DMS 273 (cell line): ENCODE results near the gene WDR55.
"Not testable (repeated sequence)": the region's sequence is repeated elsewhere in the genome, so short reads cannot be mapped to it uniquely, and the experiment has no call there.

Experiments
- DNase-seq: peaks from one replicate; lab custom pipeline; 2025; ENCODE audit not compliant: unreplicated experiment; lab: John Stamatoyannopoulos, UW

WDR55 gene, protein sequence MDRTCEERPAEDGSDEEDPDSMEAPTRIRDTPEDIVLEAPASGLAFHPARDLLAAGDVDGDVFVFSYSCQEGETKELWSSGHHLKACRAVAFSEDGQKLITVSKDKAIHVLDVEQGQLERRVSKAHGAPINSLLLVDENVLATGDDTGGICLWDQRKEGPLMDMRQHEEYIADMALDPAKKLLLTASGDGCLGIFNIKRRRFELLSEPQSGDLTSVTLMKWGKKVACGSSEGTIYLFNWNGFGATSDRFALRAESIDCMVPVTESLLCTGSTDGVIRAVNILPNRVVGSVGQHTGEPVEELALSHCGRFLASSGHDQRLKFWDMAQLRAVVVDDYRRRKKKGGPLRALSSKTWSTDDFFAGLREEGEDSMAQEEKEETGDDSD

DNA sequence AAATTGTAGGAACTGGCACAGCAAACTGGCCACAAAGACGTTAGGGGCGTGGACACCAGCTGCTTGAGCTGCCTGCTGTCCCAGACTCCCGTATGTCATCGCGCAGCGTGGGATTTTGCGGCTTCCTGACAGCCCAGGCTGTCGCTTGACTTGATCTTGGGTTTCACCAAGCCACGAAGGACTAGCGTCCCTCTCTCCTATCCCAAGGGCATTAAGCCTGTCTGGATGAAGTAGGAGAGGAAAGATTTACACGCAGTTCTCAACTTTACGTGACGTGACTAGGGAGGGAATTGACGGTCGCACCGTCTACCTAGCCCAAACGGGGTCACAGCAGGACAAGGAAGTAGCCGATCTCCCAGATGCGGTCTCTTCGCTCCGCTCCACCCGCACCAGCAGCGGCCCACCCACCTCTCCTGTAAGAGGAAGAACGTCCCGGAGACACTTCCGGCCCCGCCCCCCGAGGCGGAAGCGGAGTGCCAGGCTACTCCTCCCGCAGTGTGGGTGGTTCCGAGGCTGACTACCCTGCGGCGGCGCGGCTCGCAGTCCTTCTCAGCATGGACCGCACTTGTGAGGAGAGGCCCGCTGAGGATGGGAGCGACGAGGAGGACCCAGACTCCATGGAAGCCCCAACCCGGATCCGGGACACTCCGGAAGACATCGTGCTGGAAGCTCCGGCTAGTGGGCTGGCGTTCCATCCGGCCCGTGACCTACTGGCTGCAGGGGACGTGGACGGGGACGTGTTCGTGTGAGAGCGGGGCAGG lies at the start of gene WDR55:
WDR55 (plus strand) TSS at position 546 of the 761 bp plus-strand sequence; CDS start at position 555, 9 bp downstream.
- peak; percentile 99 for DNase-seq

DNA sequence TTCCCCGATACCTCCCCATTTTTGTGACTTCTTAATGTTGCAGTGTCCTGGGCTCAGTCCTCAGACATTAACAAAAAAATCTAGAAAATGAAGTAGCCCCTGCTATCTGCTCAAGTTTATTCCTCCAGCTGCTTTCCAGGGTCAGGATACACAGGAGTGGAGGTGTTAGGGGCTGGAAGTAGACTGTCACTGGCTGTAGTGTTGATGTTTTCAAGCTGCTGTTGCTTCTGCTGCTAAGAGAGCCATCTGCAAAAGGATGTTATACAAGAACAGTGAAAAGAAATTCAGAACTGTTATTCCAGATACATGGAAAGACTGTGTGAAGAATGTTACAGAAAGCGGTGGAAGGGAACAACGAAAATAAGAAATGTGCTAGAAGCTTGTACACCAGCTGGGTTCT lies 42.4 kb upstream of the WDR55 start:
- no peak for DNase-seq

GRCh38 chr5:140623061-140623460 lies 41.6 kb upstream of the WDR55 start:
- DNase-seq = not testable (repeated sequence)

DNA sequence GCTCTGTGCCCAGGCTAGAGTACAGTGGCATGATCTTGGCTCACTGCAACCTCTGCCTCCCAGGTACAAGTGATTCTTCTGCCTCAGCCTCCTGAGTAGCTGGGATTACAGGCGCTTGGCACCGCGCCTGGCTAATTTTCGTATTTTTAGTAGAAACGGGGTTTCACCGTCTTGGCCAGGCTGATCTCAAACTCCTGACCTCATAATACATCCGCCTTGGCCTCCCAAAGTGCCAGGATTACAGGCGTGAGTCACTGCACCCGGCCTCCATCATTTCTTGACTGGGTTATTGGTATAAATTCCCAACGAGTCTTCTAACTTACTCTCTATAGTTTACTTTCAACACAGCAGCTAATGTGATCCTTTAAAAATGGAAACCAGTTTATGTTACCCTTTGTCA lies 39.8 kb upstream of the WDR55 start:
- DNase-seq = not testable (repeated sequence)

- no peak for DNase-seq
Observed at GRCh38 chr5:140627972-140628371, 36.7 kb upstream of the WDR55 start.

DNA sequence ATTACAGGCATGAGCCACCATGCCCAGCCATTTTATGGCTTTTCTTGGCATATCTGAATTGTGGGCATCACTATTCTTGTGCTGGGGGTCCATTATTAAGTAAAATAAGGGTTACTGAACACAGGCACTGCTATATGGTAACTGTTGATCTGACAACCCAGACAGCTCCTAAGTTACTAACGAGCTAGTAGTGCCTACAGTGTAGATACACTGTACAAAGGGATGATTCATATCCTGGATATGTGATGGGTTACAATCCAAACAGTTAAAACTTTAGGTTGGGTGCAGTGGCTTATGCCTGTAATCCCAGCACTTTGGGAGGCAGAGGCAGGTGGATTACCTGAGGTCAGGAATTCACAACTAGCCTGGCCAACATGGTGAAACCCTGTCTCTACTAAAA lies 36.0 kb upstream of the WDR55 start:
- DNase-seq = no peak

DNA sequence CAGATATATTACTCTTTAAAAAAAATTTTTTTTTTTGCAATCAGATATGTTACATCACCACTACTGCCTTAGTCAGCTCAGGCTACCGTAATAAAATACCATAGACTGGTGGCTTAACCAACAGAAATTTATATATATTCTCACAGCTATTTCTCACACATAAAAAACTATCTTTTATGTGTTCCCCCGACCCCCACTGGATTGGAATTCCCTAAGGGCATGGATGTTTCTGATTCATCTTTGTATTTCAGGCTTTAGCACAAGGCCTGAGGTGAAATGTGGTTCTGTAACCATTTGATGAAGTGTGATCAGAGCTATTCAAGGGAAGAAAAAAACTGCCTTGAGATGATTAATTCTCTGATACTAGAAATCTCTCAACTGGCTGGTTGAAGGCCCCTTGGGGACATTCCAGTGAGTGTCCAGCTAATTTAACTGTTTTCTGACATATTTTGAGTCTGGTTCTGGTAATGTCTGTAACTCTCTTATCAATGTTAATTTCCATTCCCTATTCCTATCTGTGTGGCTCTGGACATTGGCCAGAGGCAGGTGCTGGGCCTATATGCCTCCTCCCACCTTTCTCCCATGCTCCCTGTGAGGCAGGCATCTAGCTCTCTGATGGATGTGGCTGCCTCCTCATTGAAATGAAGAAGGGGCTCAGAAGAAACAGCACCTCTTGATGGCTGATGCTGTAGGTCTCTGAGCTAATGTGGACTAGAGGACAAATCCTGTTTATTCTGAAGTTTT lies 34.2 kb upstream of the WDR55 start:
- DNase-seq = no peak

DNA sequence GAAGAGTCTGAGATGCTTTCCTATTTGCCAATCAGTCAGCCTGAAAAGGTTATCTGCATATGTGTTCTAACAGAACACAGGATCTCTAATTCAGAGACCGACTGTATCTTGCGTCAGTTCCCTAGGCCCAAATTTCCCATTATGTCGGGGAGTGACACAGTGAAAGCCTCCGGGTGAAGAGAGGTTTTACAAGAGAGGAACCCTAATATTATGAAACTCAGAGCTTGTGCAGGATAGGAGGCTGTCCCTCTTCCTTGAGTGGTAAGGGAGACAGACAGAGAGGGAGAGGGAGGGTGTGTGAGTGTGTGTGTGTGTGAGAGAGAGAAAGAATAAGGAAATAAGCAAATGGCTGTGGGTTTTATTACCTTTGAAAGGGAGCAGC lies 33.7 kb upstream of the WDR55 start:
- no peak for DNase-seq

DNA sequence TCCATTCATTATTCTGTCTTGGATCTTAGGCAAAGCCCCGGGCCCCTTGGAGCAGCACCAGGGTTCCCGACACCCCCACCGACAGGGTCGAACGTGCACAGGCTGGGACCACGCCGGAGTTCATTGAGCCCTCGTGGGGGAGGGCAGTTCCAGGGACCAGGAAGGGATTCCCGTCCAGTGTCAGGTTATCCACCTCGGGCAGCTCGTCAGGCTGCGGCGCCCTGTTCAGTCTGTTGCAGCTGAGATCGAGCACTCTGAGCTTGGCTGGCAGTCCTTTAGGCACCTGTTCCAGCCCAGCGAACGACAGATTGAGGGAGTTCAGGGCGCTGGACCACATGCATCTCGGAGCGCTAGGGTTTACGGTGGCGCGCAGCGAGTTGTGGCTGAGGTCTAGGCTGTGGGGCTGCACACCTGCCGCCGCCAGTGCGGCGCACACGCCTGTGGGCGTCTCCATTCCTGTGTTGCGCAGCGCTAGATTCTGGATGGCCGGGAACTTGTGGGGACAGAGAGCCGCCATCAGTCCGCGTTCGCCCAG lies 32.8 kb upstream of the WDR55 start:
- peak; percentile 52 for DNase-seq

DNA sequence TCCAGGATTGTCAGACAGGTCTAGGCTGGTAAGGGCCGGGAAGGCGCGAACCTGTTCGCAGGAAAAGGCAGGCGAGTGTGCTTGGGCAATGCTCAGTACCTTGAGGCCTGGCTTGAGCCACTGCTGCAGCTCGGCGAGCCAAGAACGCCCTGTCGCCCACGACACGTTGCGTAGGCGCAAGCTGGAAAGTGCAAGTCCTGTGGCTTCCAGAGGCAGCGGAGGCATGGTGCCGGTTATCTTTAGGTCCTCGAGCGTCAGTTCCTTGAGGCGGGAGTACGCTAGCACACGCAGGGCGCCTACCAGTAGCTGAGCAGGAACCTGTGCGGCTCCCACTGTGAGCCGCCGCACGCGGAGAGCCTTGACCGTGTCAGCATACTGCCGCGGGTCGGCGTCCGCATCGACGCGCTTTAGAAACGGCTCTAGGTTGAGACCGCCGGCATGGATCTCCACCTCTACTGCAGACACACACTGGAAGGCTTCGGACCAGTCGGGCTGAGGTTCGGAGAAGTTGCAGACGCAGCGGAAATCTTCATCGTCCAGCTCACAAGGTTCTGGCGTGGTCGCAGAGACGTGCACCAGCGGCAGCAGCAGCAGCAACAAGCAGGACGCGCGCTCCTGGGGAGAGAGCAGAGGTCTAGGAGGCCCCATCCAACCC lies 32.2 kb upstream of the WDR55 start:
- peak; percentile 67 for DNase-seq

GRCh38 chr5:140633021-140633471 lies 31.7 kb upstream of the WDR55 start, which contains the start of gene CD14:
Gene CD14 (minus strand): TSS chr5:140633175. CDS start chr5:140633071, 104 bp downstream.
- peak; percentile 65 for DNase-seq

- DNase-seq = no peak
Observed at GRCh38 chr5:140633501-140633900, 31.2 kb upstream of the WDR55 start.

DNA sequence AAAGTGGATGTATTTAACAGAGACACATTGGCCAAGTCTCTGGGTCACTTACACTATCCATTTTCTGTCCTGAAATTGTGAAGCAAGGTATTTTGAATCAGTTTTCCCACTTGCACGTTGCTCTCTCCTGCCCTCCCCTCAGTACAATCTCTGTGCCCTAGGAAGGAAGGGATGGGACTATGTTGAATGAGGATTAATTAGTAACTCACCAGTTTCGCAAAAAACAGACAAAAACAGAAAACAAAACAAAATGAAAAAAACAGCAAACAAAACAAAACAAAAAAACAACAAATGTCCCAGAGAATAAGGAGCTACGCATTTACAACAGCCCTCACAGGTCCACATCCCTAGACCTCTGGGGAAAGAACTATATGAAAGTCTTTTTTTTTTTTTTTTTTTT lies 30.6 kb upstream of the WDR55 start:
- no peak for DNase-seq

DNA sequence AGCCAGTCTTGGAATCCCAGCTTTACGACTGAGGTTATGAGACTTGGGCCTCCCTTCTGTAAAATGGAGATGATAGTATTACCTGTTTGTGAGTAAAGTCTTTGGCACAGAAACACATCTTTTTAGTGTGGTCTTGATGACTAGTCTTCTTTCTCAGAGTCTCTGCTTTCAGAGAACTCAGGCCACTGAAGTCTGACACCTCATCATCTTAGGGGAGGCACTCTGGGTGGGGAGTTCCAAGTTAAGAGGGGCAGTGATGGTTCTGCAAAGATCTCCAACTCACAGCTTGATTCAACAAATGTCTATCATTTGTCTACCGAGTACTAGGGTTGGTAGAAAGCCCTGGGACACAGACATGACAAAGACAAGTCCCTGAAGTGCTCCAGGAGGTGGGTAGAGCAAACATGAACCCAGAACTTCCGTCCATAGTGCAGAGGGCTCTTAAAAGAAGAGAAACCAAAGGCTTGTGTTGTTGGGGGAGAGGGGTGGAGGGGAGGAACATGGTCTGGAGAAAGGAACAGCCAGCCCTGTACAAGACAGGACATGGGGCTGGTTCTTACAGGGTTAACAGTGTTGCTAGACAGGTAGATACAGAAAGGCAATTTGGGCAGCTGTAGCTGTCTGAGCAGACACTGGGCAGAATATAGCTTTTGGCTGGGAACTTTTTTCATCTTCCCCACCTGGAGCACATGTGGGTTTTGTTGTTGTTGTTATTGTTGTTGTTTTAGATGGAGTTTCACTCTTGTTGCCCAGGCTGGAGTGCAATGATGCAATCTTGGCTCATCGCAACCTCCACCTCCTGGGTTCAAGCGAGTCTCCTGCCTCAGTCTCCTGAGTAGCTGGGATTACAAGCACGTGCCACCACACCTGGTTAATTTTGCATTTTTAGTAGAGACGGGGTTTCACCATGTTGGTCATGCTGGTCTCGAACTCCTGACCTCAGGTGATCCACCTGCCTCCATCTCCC lies 29.1 kb upstream of the WDR55 start:
- DNase-seq = no peak

DNA sequence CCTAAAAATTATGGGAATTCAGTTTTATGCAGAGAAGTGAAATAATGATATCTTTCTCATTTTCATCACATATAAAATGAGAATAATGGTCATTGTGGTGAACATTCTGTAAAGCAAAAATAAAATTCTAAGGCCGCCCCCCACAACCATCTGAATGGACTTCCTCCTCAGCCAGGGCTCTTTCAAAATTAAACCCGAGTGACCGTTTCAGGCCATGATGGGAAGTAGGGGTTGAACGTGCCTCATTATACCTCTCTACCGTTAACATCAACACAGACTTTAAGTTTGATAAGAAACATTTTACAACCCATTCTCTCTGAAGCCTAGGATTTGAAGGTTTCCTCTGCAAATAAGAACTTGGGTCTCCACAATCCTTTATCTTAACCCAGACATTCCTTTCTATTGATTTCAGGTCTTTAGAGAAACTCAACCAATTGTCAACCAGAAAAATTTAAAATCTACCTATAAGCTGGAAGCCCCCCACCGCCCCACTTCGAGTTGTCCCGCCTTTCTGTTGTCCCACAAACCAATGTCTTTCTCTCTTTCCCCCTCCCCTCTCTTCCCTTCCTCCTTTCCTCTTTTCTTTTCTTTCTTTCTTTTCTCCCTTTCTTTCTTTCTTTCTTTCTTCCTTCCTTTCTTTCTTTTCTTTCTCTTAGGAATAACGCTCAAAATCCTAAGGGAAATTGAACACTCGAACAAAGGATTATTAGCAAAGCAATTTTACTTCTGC lies 27.2 kb upstream of the WDR55 start:
- no peak for DNase-seq

- DNase-seq = not testable (repeated sequence)
Observed at GRCh38 chr5:140638898-140639147, 25.9 kb upstream of the WDR55 start.

GRCh38 chr5:140639148-140639981 lies 25.3 kb upstream of the WDR55 start, which contains the start of gene TMCO6:
Gene TMCO6 (plus strand): TSS chr5:140639451. CDS start chr5:140639528, 77 bp downstream.
- peak; percentile 98 for DNase-seq

- DNase-seq = no peak
Observed at GRCh38 chr5:140641716-140642115, 23.0 kb upstream of the WDR55 start.
